ENCODE measurements around the gene ERBB2. TPM values are rescaled to one million over a fixed set of nuclear protein-coding genes. Genes with fewer than 3 reads are reported as not detected.

Gene ERBB2
- total and polyA plus RNA-seq, 10 of the 15 experiments (the other 5 are each of a cell fraction or from before 2014, with no cell fraction given) = 0.39 to 7.0 (median 4.3) TPM

DNA sequence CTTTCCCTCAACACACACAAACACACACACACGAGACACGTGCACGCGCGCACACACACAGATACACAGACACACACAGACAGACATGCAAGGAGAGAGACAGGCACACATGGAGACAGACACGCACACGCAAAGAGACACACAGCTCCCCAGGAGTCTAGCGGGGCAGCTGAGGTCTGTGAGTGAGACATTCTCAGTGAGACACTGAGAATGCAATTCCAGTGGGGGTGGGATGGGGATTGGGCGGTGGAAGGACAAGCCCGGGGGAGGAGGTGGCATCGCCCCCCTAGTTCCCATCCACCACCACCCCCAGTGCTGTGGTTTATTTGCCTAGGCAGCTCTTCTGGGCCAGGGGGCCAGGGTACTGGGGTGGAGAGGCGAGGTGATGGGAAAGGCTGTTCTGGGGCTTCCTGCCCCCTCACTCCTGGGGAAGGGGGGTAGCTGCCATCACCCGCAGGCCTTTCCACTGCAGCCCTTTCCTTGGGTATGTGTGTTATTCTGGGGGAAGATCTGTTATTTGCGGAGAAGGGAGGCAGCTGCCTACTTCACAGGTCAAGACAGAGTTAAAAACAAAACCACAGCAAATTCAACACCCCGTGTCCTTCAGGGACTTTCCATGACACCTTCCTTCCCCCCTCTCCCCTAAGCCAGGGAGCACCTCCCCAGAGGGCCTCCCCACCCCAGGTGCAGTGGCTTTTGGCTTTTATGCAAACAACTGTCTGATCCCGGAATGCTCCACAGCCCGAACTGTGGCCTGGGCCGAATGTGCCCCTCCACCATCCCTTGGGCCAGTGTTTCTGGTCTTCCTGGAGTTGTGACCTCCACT is 55.9 kb downstream of the ERBB2 start (continued):
- TF ChIP-seq ZNF592 (IDR thresholded peaks at IDR 0.05) (0 out of 2 replicates have a peak, but pooled peaks have one; percentile 45), RUNX3 (IDR thresholded peaks at IDR 0.05; ENCODE audit: low read length) (peak; percentile 96), IKZF1 (conservative IDR thresholded peaks at IDR 0.05) (peak; percentile 98), BHLHE40 (IDR thresholded peaks at IDR 0.05; ENCODE audit: borderline replicate concordance in 1 of 2, low read depth in 2 of 2, low read length in 1 of 2) (peak; percentile 87 to 89), TARDBP (IDR thresholded peaks at IDR 0.05; ENCODE audit: borderline replicate concordance) (no peak), GATAD2B (conservative IDR thresholded peaks at IDR 0.05; ENCODE audit: low read depth) (peak; percentile 86), YY1 (IDR thresholded peaks at IDR 0.05; ENCODE audit: low read depth, low read length) (peak; percentile 58; the same call in 1 of the 2 replicates), IRF4 (IDR thresholded peaks at IDR 0.05; ENCODE audit: low read depth, low read length) (no peak; the same call in 1 of the 2 replicates), PML (IDR thresholded peaks at IDR 0.05; ENCODE audit: low read length) (0 out of 2 replicates have a peak, but pooled peaks have one; percentile 24), IKZF2 (IDR thresholded peaks at IDR 0.05) (peak; percentile 96 to 97), CBX3 (IDR thresholded peaks at IDR 0.05; ENCODE audit: borderline replicate concordance, low read depth) (no peak), TAF1 (IDR thresholded peaks at IDR 0.05; ENCODE audit: borderline replicate concordance, low read depth, low read length) (peak; percentile 67), BMI1 (IDR thresholded peaks at IDR 0.05; ENCODE audit: borderline replicate concordance) (0 out of 2 replicates have a peak, but pooled peaks have one; percentile 14)
- TF ChIP-seq, protein P1, sequence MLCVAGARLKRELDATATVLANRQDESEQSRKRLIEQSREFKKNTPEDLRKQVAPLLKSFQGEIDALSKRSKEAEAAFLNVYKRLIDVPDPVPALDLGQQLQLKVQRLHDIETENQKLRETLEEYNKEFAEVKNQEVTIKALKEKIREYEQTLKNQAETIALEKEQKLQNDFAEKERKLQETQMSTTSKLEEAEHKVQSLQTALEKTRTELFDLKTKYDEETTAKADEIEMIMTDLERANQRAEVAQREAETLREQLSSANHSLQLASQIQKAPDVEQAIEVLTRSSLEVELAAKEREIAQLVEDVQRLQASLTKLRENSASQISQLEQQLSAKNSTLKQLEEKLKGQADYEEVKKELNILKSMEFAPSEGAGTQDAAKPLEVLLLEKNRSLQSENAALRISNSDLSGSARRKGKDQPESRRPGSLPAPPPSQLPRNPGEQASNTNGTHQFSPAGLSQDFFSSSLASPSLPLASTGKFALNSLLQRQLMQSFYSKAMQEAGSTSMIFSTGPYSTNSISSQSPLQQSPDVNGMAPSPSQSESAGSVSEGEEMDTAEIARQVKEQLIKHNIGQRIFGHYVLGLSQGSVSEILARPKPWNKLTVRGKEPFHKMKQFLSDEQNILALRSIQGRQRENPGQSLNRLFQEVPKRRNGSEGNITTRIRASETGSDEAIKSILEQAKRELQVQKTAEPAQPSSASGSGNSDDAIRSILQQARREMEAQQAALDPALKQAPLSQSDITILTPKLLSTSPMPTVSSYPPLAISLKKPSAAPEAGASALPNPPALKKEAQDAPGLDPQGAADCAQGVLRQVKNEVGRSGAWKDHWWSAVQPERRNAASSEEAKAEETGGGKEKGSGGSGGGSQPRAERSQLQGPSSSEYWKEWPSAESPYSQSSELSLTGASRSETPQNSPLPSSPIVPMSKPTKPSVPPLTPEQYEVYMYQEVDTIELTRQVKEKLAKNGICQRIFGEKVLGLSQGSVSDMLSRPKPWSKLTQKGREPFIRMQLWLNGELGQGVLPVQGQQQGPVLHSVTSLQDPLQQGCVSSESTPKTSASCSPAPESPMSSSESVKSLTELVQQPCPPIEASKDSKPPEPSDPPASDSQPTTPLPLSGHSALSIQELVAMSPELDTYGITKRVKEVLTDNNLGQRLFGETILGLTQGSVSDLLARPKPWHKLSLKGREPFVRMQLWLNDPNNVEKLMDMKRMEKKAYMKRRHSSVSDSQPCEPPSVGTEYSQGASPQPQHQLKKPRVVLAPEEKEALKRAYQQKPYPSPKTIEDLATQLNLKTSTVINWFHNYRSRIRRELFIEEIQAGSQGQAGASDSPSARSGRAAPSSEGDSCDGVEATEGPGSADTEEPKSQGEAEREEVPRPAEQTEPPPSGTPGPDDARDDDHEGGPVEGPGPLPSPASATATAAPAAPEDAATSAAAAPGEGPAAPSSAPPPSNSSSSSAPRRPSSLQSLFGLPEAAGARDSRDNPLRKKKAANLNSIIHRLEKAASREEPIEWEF (IDR thresholded peaks at IDR 0.05; ENCODE audit: insufficient replicate concordance, low read depth, low read length) = no peak
- TF ChIP-seq, protein P2, sequence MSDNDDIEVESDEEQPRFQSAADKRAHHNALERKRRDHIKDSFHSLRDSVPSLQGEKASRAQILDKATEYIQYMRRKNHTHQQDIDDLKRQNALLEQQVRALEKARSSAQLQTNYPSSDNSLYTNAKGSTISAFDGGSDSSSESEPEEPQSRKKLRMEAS (IDR thresholded peaks at IDR 0.05; ENCODE audit: low read depth, low read length) = peak; percentile 44; the same call in 1 of the 2 replicates
- TF ChIP-seq, protein P3, sequence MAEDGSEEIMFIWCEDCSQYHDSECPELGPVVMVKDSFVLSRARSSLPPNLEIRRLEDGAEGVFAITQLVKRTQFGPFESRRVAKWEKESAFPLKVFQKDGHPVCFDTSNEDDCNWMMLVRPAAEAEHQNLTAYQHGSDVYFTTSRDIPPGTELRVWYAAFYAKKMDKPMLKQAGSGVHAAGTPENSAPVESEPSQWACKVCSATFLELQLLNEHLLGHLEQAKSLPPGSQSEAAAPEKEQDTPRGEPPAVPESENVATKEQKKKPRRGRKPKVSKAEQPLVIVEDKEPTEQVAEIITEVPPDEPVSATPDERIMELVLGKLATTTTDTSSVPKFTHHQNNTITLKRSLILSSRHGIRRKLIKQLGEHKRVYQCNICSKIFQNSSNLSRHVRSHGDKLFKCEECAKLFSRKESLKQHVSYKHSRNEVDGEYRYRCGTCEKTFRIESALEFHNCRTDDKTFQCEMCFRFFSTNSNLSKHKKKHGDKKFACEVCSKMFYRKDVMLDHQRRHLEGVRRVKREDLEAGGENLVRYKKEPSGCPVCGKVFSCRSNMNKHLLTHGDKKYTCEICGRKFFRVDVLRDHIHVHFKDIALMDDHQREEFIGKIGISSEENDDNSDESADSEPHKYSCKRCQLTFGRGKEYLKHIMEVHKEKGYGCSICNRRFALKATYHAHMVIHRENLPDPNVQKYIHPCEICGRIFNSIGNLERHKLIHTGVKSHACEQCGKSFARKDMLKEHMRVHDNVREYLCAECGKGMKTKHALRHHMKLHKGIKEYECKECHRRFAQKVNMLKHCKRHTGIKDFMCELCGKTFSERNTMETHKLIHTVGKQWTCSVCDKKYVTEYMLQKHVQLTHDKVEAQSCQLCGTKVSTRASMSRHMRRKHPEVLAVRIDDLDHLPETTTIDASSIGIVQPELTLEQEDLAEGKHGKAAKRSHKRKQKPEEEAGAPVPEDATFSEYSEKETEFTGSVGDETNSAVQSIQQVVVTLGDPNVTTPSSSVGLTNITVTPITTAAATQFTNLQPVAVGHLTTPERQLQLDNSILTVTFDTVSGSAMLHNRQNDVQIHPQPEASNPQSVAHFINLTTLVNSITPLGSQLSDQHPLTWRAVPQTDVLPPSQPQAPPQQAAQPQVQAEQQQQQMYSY (CRISPR knock-in tag; IDR thresholded peaks at IDR 0.05) = no peak
